A673 (cell line): Measurements from ENCODE around the gene FRMD5. TPM values are rescaled to one million over a fixed set of nuclear protein-coding genes. Genes with fewer than 3 reads are reported as not detected.

Experiments used
- BruUV-seq: library from RNA; stranded (reverse); fragments of 400-500 nt; replicated peaks from 2 replicates; lab custom pipeline; 2021; lab: Mats Ljungman, UMichigan
- CTCF ChIA-PET: fragments of 300-600 bp; sonication (Branson Sonifier 250); formaldehyde crosslinking; loops from one replicate; lab custom pipeline; 2022; ENCODE audit warnings: antibody characterized with exemption; lab: Charles Lee
- POLR2A ChIA-PET: fragments of 300-600 bp; sonication (Branson Sonifier 250); formaldehyde crosslinking; loops from one replicate; lab custom pipeline; 2022; ENCODE audit warnings: antibody characterized with exemption; ENCODE audit not compliant: low non-redundant PET; lab: Charles Lee
- DNase-seq: peaks from one replicate; pipeline ENCODE4 v3.0.0-alpha.2; 2015; ENCODE audit warnings: low spot score
- H3K27ac ChIP-seq: fragments of 200-600 bp; sonication (generic); 2 replicates; pipeline ENCODE4 v1.5.1; 2016; ENCODE audit warnings: mixed run types, low read depth, mild to moderate bottlenecking, mixed read lengths, antibody characterized with exemption, low read length; ENCODE audit not compliant: poor library complexity, severe bottlenecking
- H3K27me3 ChIP-seq: fragments of 200-600 bp; sonication (generic); replicated peaks from 2 replicates; pipeline ENCODE4 v1.6.1; 2017; ENCODE audit warnings: mixed run types, low read depth, mild to moderate bottlenecking, mixed read lengths, antibody characterized with exemption, low read length; ENCODE audit not compliant: insufficient read depth, poor library complexity
- H3K36me3 ChIP-seq: fragments of 200-600 bp; sonication (generic); 2 replicates; pipeline ENCODE4 v1.6.1; 2016; ENCODE audit warnings: mixed run types, mild to moderate bottlenecking, mixed read lengths, antibody characterized with exemption, low read length; ENCODE audit not compliant: insufficient read depth, poor library complexity, severe bottlenecking
- H3K4me1 ChIP-seq: fragments of 200-600 bp; sonication (generic); 2 replicates; pipeline ENCODE4 v1.6.1; 2017; ENCODE audit warnings: mixed run types, mild to moderate bottlenecking, mixed read lengths, antibody characterized with exemption, low read length; ENCODE audit not compliant: insufficient read depth, poor library complexity, severe bottlenecking
- H3K4me3 ChIP-seq: fragments of 200-600 bp; sonication (generic); 2 replicates; pipeline ENCODE4 v1.5.1; 2016; ENCODE audit warnings: low read depth, mixed run types, mild to moderate bottlenecking, mixed read lengths, low read length; ENCODE audit not compliant: poor library complexity, severe bottlenecking
- H3K9me3 ChIP-seq: fragments of 200-600 bp; sonication (generic); 2 replicates; pipeline ENCODE4 v1.6.1; 2016; ENCODE audit warnings: mixed run types, low read depth, mild to moderate bottlenecking, mixed read lengths, antibody characterized with exemption, low read length; ENCODE audit not compliant: poor library complexity, severe bottlenecking
- EZH2 ChIP-seq: fragments of 200-600 bp; sonication (generic); IDR thresholded peaks from 2 replicates; pipeline ENCODE4 v1.6.1; 2017; ENCODE audit warnings: borderline replicate concordance, low read depth, mild to moderate bottlenecking, mixed read lengths, antibody characterized with exemption, low read length; ENCODE audit not compliant: poor library complexity, severe bottlenecking
- intact Hi-C: fragments of 100-400 bp; cut with micrococcal nuclease; formaldehyde crosslinking; loops from one replicate; pipeline ENCODE4 v1.10.0; 2022; ENCODE audit not compliant: unreplicated experiment
- total RNA-seq: library from RNA; stranded (reverse); gene quantifications from 2 replicates; pipeline ENCODE4 v1.2.3, GENCODE V29; 2021
- TF ChIP-seq, protein P1 (sequence below): fragments of 300-800, 200-600 bp; sonication (generic); conservative IDR thresholded peaks from 2 replicates; pipeline ENCODE4 v1.5.1; 2017; ENCODE audit warnings: low read depth, mild to moderate bottlenecking, antibody characterized with exemption, low read length, moderate library complexity, mixed read lengths

The FRMD5 gene
- total RNA-seq, 1 experiment from 2014 or later: 2.6 TPM

GRCh38 chr15:43877371-43877770, 317.7 kb downstream of the FRMD5 start:
- Histone ChIP-seq H3K4me3 (no peak overlapping the region), H3K27me3 (no peaks in the 10 kb centered on the region), H3K4me1 (no peaks in the 10 kb centered on the region), H3K27ac (no peak overlapping the region), H3K36me3 (peaks cover 31% of the 10 kb centered on the region), H3K9me3 (no peaks in the 10 kb centered on the region)
- no TSS peak for BruUV-seq
- DNase-seq: no peak
- TF ChIP-seq EZH2: no peak
- TF ChIP-seq, protein P1, sequence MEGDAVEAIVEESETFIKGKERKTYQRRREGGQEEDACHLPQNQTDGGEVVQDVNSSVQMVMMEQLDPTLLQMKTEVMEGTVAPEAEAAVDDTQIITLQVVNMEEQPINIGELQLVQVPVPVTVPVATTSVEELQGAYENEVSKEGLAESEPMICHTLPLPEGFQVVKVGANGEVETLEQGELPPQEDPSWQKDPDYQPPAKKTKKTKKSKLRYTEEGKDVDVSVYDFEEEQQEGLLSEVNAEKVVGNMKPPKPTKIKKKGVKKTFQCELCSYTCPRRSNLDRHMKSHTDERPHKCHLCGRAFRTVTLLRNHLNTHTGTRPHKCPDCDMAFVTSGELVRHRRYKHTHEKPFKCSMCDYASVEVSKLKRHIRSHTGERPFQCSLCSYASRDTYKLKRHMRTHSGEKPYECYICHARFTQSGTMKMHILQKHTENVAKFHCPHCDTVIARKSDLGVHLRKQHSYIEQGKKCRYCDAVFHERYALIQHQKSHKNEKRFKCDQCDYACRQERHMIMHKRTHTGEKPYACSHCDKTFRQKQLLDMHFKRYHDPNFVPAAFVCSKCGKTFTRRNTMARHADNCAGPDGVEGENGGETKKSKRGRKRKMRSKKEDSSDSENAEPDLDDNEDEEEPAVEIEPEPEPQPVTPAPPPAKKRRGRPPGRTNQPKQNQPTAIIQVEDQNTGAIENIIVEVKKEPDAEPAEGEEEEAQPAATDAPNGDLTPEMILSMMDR: no peak
- CTCF ChIA-PET: no interaction called here
- POLR2A ChIA-PET: no interaction called here
- intact Hi-C loops: no loop called here

DNA sequence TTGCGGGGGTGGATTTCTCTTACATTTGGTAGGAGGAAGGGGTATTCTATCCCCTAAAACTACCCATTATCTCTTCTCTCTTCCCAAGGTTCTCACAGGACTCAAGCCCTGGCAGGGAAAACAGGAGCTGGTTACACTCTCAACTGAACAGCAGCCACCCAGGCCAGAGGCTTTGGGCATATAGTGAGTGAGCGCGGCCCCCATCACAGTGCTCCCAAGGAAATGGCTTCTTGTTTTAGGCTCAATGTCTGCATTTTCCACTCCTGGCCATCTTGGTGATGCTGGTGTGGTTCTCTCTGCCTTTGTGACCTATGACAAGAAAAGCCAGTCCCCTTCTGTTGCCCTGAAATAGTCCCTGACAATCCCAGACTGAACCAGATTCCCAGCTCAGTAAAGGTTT, 318.2 kb downstream of the FRMD5 start:
- Histone ChIP-seq H3K27me3 (no peaks in the 10 kb centered on the region), H3K9me3 (no peaks in the 10 kb centered on the region), H3K36me3 (peaks cover 31% of the 10 kb centered on the region), H3K4me3 (no peak overlapping the region), H3K27ac (no peak overlapping the region), H3K4me1 (no peaks in the 10 kb centered on the region)
- TF ChIP-seq EZH2: no peak
- TF ChIP-seq, protein P1: no peak
- CTCF ChIA-PET: no interaction called here
- POLR2A ChIA-PET: no interaction called here
- no peak for DNase-seq
- intact Hi-C loops: no loop called here
- no TSS peak for BruUV-seq

DNA sequence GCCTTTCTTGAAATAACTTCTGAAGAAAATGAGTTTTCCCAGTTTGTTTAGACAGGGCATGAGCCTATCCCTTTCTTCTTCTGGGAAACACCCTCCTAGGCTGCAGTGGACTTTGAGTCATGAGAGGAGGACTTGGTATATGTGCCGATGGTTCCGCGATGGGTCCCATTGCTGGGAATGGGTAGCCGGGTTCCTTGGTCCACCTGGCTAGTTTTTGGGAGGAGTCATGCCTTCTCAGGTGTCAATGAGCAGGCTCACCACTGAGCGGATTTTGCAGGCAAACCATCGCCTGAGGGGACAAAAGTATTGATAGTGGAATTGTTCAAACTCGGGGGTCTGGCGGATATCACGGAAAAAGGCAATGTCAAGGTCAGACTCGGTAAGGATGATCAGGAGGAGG, 321.4 kb downstream of the FRMD5 start:
- CTCF ChIA-PET: no interaction called here
- no peak overlapping the region for H3K27ac ChIP-seq
- intact Hi-C loops: no loop called here
- peaks cover 52% of the 10 kb centered on the region for H3K36me3 ChIP-seq
- H3K9me3 ChIP-seq: no peaks in the 10 kb centered on the region
- POLR2A ChIA-PET: no interaction called here
- H3K4me3 ChIP-seq: no peak overlapping the region
- BruUV-seq: no TSS peak
- no peak for DNase-seq
- H3K4me1 ChIP-seq: peaks cover 9% of the 10 kb centered on the region
- TF ChIP-seq, protein P1: no peak
- TF ChIP-seq EZH2: no peak
- H3K27me3 ChIP-seq: no peaks in the 10 kb centered on the region
